Central memory CD4-positive, alpha-beta T cell (primary cell): ENCODE measurements around the gene KNDC1.
"Not testable (repeated sequence)": the region's sequence is repeated elsewhere in the genome, so short reads cannot be mapped to it uniquely, and the experiment has no call there.

Experiments used
- DNase-seq: peaks from one replicate; pipeline ENCODE4 v3.0.0; 2022

KNDC1 gene

DNA sequence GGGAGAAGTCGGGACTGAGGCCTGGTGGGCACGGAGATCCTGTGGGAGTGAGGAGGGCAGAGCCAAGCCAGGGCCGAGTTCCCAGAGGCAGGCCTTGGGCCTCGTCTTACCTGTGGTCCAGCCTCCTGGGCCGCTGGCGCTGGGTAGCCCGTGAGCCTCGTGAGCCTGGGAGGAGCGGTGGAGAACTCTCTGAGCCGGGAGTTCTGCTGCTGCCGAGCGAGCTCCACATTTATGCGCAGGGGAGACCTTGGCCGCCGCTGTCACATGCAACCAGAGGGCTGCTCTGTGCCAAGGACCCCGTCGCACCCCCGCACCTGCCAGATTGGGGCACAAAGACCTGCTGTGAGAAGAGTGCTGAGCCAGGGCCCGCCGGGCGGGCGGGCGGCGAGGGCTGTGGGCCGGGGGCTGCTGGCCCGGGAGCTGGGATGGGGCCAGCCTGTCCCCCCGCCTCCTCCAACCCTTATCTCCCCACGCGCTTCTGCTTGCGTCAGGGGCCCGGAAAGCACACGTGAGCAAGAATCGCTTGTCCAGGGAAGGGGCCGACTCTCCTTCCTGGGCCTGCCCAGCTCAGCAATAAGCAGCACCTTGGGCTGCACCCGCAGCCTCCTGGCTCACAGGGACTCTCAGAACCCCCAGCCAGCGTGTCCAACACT, 87.8 kb downstream of the KNDC1 start:
- no peak for DNase-seq

DNA sequence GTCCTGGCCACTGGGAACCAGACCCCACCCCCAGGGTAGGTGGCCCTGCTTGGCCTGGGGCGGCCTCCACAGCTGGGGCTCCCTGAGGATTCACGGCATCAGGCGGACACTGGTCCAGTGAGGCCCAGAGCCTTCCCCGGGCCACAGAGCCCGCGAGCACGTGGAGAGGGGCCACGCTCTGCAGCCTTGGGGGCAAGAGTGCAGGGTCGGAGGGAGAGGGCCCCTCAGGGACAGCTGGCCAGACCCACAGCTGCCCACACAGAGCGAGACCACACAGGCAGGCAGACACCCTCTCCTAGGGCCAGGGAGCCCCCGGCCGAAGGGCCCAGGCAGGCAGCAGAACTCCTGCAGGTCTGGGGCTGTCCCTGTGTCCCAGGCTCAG, 88.3 kb downstream of the KNDC1 start:
- DNase-seq: no peak

DNA sequence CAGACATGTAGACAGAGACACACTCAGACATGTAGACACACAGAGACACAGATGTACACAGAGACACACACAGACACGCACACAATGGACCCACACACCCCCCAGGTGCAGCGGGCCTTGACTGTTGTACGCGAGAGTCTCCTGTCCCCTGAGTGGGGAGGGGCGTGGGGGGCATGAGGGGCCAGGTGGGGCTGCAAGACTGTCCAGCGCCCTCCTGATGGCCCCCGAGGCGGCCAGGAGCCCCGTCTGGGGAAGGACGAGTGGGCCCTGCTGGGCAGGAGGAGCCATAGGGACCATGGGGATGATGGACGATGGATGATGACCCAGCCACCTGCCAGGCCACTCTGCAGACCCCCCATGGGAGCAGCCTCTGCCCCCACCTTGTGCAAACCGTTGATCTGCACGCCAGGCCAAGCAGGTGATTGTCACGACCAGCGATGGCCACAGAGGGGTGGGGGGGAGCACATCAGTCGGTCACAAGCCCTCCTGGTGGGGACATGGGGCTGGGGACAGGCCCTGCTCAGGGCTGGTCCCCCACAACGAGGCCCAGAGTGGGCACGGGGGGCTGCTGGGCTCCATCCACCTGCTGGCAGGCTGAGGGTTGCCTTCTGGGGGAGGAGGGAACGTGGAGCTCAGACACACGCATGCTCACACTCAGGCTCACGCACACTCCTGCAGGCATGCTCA, 89.2 kb downstream of the KNDC1 start:
- DNase-seq: no peak

DNA sequence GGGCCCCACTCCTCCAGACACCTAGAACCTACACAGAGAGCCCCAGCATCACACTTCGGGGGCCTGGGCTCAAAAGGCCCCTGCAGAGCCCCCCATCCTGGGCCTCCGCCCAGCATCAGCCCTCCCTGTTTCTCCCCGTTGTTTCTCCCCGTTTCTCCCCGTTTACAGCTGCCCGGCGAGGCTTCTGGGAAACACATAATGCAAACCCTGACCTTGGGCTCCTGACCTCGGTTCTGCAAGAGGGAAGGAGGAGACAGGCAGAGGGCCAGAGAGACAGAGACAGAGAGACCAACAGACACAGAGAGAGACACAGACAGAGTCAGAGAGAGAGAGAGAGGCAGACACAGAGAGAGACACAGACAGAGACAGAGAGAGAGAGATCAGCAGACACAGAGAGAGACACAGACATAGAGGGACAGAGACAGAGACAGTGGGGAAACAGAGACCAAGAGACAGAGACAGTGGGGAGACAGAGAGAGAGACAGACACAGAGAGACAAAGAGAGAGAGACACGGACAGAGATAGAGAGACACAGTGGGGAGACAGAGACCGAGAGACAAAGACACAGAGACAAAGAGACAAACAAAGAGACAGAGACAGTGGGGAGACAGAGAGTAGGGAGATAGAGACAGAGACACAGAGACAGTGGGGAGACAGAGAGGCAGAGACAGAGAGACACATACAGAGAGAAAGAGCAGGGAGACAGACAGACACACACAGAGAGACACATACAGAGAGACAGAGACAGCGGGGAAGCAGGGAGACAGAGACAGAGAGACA, 90.1 kb downstream of the KNDC1 start:
- DNase-seq: no peak

DNA sequence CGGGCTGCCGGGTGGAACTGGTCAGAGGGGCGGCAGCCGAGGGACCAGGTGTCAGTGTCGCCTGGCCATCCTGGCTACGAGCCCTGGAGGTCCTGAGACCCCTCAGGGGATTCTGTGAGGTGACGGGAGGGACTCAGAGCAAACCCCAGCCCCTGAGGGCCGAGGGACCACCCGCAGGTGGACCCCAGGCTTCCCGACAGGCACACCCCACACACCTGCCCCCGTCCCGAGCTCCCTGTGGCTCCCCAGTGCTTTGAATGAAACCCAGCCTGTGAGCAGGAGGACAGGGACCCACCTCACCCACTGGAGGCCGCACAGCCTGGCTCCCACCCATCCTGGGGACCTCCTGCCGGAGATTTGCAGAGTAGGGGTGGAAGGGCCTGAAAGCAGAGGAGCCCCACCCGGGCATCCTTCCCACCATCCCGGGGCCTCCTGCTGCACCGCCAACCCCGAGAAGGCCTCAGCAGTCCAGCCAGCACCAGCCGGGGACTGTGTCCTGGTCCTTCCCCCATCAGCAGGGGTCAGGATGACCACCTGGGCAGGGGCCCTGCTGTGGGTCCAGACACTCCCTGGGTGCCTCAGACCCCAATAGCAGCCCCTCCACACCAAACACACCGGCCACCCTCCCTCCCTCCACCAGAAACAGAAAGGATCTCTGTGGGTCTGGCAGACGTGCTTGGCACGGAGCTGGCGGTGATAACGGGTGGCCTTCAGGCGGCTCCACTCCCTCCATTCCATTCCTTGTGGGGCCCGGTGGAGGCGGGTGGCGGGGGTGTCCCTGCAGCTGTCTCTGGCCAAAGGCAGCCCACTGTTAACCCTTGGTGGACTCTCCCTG, 91.6 kb downstream of the KNDC1 start:
- no peak for DNase-seq

DNA sequence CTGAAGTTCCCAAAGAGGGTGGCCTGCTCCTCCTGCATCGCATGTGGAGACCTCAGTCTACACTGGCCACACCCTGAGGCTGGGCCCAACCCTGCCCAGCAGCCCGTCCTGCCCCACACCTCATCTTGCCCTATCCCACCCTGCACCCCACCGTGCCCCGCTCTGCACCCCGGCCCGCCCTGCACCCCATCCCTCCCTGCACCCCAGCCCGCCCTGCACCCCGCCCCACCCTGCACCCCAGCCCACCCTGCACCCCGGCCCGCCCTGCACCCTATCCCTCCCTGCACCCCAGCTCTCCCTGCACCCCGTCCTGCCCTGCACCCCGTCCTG, 92.2 kb downstream of the KNDC1 start:
- no peak for DNase-seq

DNA sequence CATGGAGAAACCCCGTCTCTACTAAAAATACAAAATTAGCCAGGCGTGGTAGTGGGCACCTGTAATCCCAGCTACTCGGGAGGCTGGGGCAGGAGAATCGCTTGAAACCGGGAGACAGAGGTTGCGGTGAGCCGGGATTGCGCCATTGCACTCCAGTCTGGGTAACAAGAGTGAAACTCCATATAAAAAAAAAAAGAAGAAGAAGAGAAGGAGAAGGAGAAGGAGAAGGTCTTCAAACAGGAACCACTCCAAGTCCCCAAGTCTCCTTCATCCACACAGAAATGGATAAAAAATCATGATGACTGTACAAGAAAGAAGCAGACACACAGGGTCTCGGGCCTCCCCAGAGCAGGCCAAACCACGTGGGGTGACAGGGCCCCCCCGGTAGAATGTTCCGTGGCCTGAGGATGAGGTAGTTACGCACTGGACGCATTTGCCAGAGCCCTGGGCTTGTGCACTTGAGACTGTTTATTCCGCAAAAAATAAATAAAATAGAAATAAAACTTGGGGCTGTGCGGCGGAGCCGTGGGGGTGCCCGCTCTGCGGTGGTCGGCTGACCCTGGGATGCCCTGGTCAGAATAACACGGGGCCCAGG, 93.4 kb downstream of the KNDC1 start:
- DNase-seq: no peak

DNA sequence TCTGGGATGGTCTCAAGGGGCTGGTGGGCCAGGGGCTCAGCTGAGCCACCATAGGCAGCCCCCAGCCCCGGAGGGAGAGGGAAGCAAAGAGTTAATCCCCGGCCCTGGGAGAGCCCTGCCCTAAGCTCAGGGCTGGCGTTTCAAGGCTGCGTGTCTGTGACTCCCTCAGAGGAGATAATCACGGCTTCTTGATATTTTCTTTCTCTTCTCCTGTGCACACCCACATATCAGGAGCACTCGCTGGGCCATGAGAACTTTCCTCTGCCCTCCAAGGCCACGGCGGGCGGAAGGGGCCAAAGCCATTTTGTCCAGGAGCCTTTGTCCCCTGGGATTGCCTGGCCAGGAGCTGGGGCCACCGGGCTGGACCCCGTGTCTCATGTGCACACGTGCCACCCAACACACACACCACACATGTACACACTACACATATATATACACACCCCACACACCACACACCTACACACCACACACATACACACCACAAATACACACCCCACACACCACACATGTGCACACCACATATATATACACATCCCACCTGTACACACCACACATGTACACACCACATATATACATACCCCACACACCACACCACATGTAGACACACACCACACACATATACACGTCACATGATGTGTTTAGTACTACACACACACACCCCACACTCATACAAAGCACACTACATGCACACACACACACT, 94.6 kb downstream of the KNDC1 start:
- DNase-seq: no peak

DNA sequence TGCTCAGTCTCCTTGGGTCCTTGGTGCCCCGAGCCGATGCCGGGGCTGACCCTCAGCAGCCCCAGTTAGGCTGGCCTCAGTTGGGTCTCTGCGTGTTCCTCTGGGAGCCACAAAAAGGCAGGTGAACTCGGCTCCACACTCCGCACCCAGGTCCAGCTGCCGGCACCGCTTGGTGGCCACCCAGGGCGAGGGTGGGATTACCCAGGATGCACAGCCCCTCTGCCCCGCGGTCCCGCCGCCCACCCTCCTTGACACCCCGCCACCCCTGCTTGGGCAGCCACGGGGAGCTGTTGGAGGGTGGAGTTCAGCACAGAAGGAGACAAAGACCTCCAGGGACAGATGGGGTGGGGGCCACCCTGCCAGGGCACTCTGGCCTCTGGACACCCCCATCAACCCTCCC, 95.3 kb downstream of the KNDC1 start:
- no peak for DNase-seq

DNA sequence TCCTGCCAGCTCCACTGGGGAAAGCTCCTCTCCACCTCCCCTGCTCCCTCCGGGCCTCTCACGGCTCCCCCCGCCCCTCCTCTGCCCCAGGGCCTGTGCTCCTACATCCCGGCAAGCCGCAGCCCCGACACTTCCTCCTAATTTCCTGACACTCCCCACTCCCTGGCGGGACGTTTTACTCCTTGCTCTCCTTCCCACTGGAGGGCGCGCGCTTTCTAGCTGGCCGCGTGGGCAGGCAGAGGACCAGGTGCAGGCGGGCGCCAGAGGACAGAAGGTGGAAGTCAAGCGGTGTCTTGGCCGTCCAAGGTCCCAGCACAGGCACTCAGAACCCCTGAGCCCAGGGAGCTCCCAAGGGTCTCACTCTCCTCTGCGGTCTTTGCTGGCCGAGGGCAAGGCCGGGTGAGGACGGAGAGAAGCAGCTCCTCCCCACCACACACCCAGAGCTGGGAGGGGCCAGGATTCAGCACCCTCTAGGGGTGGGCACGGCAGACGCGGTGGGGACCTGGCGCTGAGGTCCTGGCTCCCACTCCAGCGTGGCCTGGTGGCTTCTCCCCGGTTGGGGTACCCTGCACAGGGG, 97.6 kb downstream of the KNDC1 start:
- no peak for DNase-seq

DNA sequence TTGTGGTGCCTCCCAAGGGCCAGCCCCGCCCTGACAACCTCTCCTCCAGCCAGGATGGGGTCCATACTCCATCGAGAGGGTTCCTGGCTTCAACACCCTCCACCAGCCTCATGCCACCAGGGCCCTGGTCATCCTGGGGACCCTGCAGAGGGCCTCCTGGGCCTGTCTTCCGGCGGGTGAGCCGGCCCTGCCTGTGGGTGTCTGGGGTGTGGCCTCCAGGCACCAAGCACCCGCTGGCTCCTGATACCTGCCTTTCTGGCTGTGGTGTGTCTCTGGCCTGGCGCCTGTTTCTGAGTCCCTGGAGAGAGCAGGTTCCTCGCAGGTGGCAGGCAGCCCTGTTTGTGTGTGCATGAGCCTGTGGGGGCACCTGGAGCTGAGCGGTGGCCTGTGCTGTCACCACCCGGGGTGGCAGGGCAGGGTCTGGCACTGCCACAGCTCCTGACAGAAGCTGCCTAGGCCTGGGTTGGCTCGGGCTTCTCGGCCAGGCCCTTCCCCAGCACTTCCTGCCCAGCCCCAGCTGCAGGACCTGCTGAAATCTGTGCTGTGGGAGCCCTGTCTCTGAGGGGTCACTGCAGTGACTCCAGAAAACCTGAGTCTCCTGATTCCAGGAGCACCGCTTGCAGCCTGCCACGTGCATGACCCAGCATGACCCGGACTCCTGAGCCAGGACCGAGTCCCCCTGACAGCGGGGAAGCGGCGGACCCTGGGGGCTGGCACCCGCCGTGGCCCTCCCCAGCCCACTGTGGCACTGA, 98.2 kb downstream of the KNDC1 start:
- DNase-seq: peak; percentile 42

DNA sequence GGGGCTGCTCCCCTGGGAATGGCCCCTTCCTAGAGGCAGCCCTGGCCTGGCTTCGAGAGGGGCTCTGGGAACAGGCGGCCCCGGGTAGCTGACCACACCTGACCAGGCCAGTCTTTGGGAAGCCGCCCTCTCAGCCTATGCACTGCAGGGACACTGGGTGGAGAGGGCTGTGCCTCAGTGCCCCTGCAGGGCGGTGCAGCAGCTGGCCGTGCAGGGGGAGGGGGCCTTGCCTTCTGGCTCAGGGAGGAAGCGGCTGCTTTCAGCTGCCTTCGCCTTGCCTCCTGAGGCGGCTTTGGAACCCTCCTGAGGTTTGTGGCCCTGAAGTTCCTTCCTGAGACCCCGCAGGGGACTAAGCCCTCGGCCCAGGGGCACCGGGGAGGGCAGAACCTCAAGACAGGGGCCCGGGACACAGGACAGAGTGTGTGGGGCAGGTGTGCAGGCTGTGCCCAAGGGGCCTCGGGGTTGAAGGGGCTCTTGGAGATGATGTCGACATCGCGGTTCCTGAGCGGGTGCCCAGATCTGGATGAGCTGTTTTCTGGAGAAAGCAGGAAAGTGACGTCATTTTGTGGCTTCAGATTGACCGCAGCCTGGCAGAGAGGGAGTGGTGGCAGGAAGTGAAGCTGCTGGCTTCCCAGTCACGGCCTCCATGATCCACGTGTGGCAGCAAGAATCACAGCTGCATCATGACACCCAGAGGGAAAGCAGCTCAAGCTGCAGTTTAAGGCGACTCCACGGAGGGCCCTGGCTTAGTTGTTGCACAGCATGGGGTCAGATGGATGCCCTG, 99.0 kb downstream of the KNDC1 start:
- peak; percentile 83 for DNase-seq

DNA sequence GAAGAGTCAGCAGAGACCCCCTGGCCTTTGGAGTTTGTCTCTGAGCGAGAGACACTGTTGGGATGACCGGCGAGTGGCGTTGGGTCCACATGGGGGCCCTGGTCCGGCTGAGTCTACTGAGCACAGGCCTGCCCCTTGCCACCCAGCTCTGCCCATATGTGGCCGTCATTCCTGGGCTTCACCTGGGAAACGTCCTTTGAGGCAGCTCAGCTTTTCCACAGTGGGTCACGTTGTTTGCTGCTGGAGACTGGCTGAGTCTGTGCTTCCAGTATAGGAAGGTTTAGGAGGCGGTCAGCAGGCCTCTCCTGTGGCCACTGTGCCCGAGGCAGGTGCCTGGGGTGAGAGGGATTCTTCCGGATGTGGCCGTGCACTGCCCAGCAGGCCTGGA, 99.6 kb downstream of the KNDC1 start:
- no peak for DNase-seq

DNA sequence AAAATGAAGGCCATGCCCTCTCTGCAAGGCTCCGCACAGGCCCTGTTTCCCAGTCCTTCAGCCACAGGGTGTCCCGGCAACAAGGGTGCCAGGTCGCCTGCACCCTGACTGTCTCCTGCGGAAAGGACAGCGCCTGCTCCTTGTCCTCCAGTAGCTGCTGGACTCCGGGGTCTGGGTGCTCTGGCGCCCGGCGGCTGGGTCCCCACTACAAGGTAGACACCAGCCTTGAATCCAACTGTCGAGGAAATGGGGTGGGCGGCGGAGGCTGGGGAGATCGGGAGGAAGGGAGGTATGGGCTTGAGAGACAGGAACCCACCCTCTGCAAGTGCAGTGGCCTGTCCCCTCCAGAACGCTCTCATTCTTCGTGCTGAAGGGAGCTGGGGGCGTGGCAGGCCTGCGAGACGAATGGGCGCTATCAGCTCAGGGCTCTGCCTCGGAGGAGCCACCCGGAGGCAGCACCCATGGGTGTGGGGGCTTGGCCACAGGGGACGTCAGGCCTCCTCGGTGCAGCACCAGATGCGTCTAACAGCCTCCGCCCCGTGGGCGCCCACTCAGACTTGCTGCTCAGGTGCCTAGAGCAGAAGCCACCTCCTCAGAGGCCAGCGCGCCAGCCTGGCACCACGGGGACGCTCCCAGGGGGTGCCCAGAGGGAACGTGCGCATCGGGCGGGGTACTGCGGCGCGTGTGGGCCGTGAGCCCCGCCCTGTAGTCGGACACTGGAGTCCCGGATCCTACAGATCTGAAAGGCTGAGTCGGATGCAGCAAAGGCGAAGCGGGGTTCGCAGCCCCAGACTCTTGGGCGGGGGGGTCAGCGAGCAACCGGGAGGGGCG, 101.1 kb downstream of the KNDC1 start:
- peak; percentile 71 for DNase-seq

DNA sequence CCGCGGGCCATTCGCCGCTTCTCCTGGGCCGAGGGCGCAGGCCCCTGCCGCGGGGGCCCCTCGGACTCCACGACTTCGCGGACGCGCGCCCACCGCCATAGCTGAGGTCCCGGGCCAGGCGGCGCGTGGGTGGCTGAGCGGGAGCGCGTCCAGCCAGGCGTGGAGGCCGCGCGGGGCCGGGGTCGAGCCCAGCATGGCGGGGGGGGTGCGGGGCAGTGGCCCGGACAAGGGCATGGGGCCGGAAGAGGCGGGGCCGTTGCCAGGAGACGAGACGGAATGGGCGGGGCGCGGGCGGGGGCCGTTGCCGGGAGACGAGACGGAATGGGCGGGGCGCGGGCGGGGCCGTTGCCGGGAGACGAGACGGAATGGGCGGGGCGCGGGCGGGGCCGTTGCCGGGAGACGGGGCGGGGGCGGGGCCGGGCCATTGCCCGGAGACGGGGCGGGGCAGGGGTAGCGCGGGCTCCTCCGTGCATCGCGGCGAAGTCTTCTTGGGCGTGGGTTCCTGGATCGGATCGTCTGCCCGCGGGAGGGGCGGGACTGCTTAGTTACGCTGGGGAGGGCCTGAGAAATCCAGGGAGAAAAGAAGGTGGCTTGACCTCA, 101.8 kb downstream of the KNDC1 start:
- DNase-seq: peak; percentile 77

DNA sequence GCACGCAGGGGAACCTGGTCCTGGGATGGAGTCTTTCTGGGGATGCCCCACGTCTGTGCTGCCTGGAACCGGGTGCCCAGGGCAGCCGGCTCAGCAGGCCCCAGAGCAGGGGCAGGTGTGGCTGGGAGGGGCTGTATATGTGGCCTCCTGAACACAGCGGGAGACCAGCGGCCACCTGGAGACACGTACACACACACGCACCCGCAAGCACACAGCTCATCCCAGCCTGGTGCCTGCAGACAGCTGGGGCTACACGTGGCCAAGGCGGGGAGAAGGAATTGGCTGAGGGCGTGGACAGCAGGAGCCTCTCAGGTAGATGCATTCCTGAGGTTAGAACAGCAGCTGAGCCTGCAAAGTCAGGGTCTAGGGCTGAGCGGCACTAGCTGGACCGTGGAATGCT, 102.7 kb downstream of the KNDC1 start:
- no peak for DNase-seq

DNA sequence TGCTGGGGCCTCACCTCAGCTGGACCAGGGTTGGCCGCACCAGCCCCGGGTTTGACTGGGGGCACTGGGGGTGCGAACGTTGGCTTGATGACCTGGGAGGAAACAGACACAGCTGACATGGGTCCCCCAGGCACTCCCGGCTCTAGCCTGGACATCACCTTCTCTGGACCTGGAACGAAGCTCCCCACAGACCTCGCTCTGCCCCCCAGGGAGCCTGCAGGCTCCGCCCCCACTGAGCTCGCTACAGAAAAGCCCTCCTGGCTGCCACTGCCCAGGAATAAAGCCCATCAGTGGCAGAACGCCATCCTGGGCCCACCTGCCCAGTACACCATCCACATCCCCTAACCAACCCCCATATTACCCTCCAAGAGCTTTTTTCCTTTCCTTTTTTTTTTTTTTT, 103.7 kb downstream of the KNDC1 start:
- no peak for DNase-seq

DNA sequence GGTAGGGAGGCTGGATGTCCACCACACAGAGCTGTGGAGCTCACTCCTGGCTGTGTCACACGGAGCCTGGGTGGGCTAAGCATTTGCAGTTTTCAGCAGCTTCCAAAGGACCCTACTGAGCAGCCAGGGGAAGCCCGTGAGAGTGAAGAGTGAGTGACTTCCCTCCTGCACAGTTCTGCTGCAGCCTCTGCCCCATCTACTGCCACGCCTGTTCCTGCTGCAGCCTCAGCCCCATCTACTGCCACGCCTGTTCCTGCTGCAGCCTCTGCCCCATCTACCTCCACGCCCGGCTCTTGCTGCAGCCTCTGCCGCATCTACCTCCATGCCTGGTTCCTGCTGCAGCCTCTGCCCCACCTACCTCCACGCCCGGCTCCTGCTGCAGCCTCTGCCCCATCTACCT, 104.4 kb downstream of the KNDC1 start:
- DNase-seq: peak; percentile 49

DNA sequence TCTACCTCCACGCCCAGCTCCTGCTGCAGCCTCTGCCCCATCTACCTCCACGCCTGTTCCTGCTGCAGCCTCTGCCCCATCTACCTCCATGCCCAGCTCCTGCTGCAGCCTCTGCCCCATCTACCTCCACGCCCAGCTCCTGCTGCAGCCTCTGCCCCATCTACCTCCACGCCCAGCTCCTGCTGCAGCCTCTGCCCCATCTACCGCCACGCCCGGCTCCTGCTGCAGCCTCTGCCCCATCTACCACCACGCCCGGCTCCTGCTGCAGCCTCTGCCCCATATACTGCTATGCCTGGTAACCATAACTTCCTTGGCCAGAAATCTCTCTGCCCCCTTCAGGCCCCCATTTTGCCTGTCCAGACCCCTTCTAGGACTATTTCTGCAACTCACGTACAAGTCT, 105.0 kb downstream of the KNDC1 start:
- DNase-seq: not testable (repeated sequence)
